Ectodermal cell (in vitro differentiated cells): Measurements from ENCODE around the gene UGT2B7.

ENCODE experiments used
- H3K27ac ChIP-seq: 2 replicates; pipeline ENCODE4 v1.7.0; 2013; ENCODE audit warnings: mild to moderate bottlenecking, low read depth, low read length; ENCODE audit not compliant: insufficient read depth, poor library complexity, severe bottlenecking
- H3K27me3 ChIP-seq: 2 replicates; pipeline ENCODE4 v1.7.0; 2013; ENCODE audit warnings: mild to moderate bottlenecking, low read length; ENCODE audit not compliant: insufficient read depth, control insufficient read depth, poor library complexity, severe bottlenecking
- H3K36me3 ChIP-seq: one replicate; pipeline ENCODE4 v1.7.0; 2013; ENCODE audit warnings: low read length; ENCODE audit not compliant: control insufficient read depth, insufficient read depth
- H3K4me1 ChIP-seq: one replicate; pipeline ENCODE4 v1.7.0; 2013; ENCODE audit warnings: low read length; ENCODE audit not compliant: control insufficient read depth, insufficient read depth
- H3K4me3 ChIP-seq: 2 replicates; pipeline ENCODE4 v1.7.0; 2013; ENCODE audit warnings: low read depth, low read length, control low read depth; ENCODE audit not compliant: insufficient read depth
- H3K9me3 ChIP-seq: 2 replicates; pipeline ENCODE4 v1.7.0; 2013; ENCODE audit warnings: mild to moderate bottlenecking, low read length, moderate library complexity; ENCODE audit not compliant: control insufficient read depth
- WGBS, 2 experiments: methylation state at CpG; one replicate each; pipeline ENCODE4 v1.1.7; 2013; ENCODE audit warnings: missing lambda C conversion rate in 2 of 2; 5-methylcytosine and 5-hydroxymethylcytosine counted together

UGT2B7 gene

DNA sequence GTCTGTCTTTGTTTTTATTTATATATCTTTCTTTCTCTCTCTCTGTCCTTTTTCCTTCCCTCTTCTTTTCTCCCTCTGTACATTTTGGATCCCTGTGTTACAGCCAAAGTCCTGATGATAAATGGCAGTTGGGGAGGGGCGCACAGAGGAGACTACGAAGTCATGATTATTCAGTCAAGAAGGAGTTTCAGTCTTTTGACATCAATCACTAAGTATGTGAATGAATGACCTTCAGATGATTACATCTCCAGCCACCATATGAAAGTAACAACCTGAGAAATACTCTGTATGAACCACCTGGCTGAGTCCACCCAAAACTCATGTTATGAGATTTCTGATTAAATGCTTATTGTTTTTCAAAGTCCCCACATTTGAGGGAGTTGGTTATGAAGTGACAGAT is 45.0 kb downstream of the UGT2B7 start:
- WGBS, 2 experiments: 93 to 96% methylated on average over 2 of the region's 2 CpGs
- no peak overlapping the region for H3K27ac ChIP-seq
- no peaks in the 10 kb centered on the region for H3K9me3 ChIP-seq
- H3K36me3 ChIP-seq: no peaks in the 10 kb centered on the region
- H3K4me3 ChIP-seq: no peak overlapping the region
- H3K27me3 ChIP-seq: no peaks in the 10 kb centered on the region
- no peaks in the 10 kb centered on the region for H3K4me1 ChIP-seq

DNA sequence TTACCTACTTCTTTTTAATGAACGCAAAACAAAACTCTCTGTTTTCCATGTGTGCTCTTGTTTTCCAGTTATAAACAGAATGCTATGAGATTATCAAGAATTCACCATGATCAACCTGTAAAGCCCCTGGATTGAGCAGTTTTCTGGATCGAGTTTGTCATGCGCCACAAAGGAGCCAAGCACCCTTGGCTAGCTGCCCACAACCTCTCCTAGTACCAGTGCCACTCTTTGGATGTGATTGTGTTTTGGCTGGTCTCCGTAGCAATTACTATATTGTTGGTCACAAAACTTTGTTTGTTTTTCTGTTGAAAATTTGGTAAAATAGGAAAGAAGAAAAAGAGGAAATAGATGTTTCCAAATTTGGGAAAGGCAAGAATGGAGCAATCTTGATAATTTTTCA is 51.1 kb downstream of the UGT2B7 start:
- H3K27me3 ChIP-seq: no peaks in the 10 kb centered on the region
- WGBS, 2 experiments: 96 to 98% methylated on average over 3 to 4 of the region's 4 CpGs
- no peak overlapping the region for H3K27ac ChIP-seq
- no peak overlapping the region for H3K4me3 ChIP-seq
- no peaks in the 10 kb centered on the region for H3K36me3 ChIP-seq
- H3K9me3 ChIP-seq: no peaks in the 10 kb centered on the region
- H3K4me1 ChIP-seq: no peaks in the 10 kb centered on the region

DNA sequence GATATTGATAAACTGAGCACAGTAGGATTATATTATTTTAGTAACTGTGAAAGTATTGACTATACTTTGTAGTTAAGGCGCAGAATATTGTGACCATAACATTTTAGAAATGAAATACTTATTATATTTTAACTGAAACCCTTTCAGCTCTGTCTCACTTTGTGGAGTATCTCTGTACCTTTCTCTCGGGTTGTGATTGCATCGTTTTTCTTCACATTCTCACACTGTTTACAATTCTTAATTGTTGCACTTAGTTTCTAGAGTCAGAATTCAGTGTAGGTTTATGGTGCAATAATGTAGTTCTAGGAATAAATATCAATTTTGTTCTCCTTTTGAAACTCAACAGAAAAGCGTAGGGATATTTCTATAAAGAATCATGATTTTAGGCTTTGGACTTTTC is 57.7 kb downstream of the UGT2B7 start:
- Histone ChIP-seq H3K27me3 (no peaks in the 10 kb centered on the region), H3K4me3 (no peak overlapping the region), H3K9me3 (no peaks in the 10 kb centered on the region), H3K36me3 (no peaks in the 10 kb centered on the region), H3K4me1 (no peaks in the 10 kb centered on the region), H3K27ac (no peak overlapping the region)
- WGBS, 2 experiments: 100% methylated on average over 1 of the region's 4 CpGs

DNA sequence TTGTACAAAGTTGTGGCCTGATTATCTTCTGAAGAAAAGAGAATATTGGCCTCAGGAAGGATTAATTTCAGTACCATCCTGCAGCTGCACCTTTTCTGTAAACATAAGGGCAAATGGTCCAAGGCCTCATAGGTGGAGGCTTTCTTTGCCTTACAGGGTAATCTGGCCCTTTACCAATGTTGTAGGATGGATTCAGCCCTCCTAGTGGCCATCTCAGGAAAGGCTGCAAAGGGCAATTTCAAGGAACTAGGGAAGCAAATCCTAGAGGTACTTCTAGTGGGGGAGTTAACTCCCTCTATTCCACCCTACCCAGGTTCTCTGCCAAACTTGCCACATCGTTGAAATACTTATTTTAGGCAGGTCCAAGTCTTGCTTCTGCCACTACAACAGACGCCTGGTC is 60.6 kb downstream of the UGT2B7 start:
- Histone ChIP-seq H3K27me3 (no peaks in the 10 kb centered on the region), H3K9me3 (no peaks in the 10 kb centered on the region), H3K4me3 (no peak overlapping the region), H3K4me1 (no peaks in the 10 kb centered on the region), H3K27ac (no peak overlapping the region), H3K36me3 (no peaks in the 10 kb centered on the region)
- 83 to 94% methylated on average over 2 of the region's 2 CpGs for WGBS, 2 experiments
